ENCODE data around the gene TNS1.

Gene TNS1

DNA sequence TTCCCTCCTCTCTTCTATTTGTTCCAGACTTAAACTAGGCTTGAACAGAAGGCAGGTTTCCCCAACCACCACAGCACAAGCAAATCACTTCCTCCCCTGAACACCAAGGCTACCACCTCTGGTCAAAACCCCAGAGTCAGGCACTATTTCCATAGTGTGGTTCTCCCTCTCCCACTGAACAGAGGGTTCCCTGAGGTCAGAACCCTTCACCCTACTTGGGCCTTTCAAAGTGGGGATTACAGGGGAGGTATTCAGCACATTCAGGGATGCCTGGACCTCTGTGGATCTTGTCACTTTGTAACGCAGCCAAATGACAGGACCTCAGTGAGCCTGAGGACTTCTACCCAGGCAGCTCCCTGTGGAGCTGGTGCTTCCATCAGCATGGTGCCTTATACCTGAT is 88.7 kb downstream of the TNS1 start:
- no peak overlapping the region for H3K4me3 ChIP-seq (ENCODE audit: low read length)
- DNase-seq (ENCODE audit: low read depth), result no peak
- TF ChIP-seq, protein P1, sequence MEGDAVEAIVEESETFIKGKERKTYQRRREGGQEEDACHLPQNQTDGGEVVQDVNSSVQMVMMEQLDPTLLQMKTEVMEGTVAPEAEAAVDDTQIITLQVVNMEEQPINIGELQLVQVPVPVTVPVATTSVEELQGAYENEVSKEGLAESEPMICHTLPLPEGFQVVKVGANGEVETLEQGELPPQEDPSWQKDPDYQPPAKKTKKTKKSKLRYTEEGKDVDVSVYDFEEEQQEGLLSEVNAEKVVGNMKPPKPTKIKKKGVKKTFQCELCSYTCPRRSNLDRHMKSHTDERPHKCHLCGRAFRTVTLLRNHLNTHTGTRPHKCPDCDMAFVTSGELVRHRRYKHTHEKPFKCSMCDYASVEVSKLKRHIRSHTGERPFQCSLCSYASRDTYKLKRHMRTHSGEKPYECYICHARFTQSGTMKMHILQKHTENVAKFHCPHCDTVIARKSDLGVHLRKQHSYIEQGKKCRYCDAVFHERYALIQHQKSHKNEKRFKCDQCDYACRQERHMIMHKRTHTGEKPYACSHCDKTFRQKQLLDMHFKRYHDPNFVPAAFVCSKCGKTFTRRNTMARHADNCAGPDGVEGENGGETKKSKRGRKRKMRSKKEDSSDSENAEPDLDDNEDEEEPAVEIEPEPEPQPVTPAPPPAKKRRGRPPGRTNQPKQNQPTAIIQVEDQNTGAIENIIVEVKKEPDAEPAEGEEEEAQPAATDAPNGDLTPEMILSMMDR (IDR thresholded peaks at IDR 0.05; ENCODE audit: insufficient read depth, low read depth, low read length, missing control alignments), result no peak

DNA sequence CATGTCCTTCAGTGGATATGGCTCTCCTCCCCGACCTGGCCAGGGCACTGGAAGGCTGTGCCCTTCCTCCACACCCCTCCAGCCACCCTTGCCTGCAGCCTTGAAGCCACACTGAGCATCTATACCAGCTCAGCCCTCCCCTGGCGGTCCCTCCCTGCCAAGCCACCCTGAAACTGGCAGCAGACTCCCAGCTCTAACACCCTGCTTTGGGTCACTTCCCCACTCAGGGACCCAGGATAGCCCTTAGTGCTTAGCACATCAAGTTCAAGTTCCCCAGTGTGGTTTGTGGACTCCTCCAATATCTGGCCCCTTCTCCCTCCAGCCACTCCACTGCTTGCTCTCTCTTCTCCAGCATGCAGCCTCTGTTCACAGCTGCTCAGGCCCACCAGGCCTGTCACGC is 89.4 kb downstream of the TNS1 start:
- TF ChIP-seq, protein P1 (IDR thresholded peaks at IDR 0.05; ENCODE audit: insufficient read depth, low read depth, low read length, missing control alignments), result no peak
- H3K4me3 ChIP-seq (ENCODE audit: low read length), result no peak overlapping the region
- no peak for DNase-seq (ENCODE audit: low read depth)

DNA sequence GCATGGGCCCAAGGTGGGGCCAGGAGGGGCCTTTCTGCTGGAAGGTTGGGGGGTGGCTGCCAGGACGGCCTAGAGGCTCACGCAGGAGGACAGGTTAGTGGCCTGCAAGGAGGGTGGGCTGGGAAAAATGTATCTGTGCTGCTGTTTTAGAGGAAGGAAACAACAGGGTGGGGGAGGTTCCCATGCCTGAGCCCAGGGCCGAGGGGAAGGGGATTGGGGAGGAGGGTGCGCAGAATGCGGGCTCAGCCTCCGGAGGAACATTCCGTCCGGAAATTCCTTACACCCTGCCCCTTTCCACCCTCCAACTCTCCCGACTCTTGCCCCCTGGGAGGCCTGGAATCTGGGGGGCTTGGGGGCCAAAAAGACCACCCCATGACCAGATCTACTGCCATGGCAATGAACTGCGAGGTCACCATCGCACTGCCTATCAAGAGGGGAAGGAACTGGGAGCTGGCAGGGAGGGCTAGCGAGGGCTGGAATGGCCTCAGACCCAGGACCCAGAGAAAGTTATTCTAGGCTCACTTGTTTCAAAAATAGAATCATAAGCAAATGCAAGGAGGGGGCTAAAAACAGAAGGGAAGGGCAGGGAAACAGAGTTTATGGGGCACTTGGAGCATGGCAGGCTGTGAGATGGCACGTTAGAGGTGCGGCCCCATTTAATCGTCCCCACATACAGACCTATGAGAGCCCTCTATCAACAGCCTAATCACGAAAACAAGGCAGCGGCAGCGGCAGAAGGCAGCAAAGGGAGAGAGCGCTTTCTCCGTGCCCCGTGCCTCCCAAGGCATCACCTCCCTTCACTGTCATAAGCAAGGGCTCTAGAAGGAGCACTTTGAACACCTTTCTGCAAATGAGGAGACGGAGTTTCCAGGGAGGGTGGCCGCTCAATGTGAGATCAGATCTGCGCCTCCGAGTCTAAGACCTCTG is 90.4 kb downstream of the TNS1 start:
- no peak overlapping the region for H3K4me3 ChIP-seq (ENCODE audit: low read length)
- TF ChIP-seq, protein P1 (IDR thresholded peaks at IDR 0.05; ENCODE audit: insufficient read depth, low read depth, low read length, missing control alignments), result no peak
- DNase-seq (ENCODE audit: low read depth), result no peak

DNA sequence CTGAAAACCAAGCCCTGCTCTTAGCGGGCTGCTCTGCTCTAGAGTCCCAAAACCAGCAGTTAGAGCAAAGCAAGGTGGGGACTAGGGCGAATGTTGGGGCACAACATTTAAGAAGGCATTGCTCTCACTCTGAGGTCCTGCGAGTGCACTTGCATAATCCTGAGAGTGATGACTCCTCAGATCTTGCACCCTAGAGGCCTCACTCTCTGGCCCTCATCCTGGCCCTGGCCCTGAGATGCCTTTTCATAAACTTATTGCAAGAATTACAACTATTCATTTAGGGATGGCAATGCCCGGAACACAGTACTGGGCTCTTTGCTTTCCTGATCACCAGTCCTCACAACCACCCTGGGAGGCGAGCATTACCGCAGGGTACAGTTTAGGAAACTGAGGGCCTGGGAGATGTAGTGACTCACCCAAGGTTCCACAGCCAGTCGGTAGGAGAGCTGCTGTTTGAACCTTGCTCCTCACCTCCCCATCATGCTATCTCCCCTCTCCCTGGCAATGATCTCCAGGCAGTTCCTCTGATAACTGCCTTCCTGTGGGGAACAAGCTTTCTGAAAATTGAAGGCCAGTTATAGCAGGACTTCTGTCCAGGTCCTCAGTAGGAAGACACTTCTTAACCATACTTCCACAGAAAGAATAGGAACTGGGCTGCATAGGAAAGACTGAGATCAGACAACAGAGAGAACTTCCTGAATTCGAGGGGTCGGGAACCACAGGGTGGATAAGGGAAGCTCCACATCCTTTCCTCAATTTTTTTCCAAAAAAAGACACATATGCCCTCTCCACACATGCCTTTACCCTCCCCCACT is 91.3 kb downstream of the TNS1 start:
- H3K4me3 ChIP-seq (ENCODE audit: low read length), result no peak overlapping the region
- TF ChIP-seq, protein P1 (IDR thresholded peaks at IDR 0.05; ENCODE audit: insufficient read depth, low read depth, low read length, missing control alignments), result no peak
- no peak for DNase-seq (ENCODE audit: low read depth)

DNA sequence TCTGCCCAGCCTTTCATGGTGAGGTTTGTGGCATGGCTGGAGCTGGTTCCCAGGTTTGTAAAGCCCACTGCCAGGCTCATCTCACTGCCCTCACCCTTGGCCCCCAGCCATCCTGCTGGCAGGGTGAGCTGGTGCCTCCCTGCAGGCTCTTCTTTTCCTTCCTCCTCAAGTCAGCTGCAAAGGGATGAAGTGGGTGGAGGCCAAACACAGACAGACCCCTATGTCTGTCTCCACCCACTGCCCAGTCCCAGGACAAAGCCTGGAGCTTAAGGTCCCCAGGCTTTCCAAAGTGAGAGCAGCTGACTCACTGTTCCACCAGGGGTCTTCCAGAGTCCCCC is 92.0 kb downstream of the TNS1 start:
- no peak overlapping the region for H3K4me3 ChIP-seq (ENCODE audit: low read length)
- no peak for DNase-seq (ENCODE audit: low read depth)
- TF ChIP-seq, protein P1 (IDR thresholded peaks at IDR 0.05; ENCODE audit: insufficient read depth, low read depth, low read length, missing control alignments), result no peak

DNA sequence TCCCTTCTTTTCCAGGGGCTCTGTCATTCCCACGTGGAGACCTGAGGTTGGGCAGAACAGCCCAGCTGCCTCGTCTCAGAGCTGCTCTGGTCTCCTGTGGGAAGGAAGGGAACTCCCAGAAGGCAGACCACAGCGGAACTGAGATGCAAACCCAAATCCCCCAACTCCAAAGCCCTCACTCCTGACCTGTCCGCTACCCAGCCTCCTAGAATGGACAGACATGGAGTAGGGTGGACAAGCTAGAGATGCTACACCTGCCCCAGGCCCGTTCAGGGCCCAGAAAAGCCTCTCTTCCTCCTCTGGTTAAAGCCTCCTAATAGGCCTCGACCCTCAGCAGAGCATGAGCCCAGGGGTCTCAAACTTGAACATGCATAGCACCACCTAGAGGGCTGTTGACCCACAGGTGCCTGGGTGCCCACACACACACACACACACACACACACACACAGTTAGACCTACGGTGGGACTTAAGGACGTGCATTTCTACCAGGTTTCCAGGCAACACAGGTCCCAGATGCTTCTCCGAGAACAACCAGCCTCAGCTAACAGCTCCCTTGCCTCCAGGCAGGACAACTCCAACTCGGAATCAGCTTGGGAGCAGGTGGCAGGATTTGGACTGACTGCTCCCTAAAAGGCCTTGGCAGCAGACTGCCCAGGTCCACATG is 93.5 kb downstream of the TNS1 start:
- TF ChIP-seq, protein P1 (IDR thresholded peaks at IDR 0.05; ENCODE audit: insufficient read depth, low read depth, low read length, missing control alignments), result no peak
- H3K4me3 ChIP-seq (ENCODE audit: low read length), result no peak overlapping the region
- no peak for DNase-seq (ENCODE audit: low read depth)

Data from epithelial cell of esophagus (primary cell).